ENCODE measurements around the gene STX18.

The STX18 gene

DNA sequence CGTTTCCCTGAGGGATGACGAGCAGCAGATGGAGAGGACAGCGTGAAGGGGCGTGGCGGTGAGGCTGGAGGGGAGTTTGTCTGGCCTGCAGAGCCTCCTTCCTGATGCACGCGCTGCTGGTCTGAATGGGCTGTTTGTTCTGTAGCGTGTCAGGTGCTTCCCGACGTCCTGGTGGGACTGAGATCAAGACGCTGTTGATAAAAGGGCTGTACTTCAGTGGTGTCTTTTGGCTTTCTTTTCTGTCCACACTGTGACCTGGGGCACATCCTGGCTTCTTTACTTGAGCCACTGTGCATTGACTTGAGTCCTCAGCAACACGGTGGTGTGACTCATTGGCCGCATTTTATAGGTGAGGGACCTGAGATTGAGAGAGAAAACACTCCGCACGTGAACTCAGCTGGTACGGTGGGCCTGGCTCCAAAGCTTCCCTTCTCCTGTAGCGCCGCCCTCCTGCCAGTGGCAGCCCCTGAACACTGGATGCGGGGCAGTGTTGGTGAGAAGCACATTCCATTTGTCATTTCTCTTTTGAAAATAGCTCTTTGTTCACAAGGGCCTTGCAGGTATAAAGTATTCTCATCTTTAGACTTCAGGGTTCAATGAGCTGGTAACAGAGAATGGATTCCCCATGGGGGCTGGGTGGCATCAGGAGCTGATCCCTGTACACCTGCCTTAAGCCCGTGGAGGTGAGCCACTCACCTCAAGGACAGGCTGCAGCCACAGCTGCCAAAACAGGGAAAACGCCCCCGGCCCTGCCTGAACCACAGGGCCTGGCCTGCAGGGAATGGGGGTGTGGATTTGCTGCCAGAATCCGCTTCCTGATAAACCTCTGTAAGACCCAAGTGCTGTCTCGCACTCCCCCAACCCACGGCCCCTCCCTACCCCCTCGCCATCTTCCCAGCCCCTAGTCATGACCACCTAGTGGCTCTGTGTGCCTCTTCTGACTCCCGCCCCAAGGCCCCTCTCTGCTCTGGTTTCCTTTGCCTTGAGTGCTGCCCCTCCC, 125.7 kb downstream of the STX18 start:
- no peak for DNase-seq

DNA sequence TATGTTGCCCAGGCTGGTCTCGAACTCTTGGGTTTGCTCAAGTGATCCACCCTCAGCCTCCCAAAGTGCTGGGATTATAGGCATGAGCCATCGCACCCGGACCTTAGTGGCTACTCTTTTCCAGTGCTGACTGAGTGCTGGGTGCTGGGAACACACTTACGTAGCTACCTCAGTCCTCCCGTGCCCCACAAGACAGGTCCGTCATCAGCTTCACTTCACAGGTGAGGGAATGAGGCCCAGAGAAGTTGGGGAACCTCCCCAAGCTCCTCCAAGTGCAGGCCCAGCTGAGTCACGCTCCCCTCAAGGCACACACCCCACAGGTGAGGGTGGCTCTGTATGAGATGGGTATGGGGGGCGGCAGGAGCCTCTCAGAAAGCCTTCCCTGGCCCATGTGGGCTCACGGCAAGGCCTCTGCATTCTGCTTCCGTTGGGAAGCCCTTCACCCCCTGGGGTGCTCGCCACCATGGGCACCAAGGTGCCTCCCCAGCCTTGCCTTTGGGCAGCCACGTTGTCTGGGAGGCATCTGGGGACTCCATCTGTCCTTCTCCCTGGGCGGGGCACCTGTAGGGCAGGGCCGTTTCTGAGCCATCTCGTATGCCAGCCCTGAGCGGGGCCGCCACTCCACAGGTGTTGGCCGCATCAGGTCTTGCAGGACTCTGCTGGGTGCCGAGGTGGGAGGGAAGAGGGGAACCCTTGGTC, 126.6 kb downstream of the STX18 start:
- no peak for DNase-seq

DNA sequence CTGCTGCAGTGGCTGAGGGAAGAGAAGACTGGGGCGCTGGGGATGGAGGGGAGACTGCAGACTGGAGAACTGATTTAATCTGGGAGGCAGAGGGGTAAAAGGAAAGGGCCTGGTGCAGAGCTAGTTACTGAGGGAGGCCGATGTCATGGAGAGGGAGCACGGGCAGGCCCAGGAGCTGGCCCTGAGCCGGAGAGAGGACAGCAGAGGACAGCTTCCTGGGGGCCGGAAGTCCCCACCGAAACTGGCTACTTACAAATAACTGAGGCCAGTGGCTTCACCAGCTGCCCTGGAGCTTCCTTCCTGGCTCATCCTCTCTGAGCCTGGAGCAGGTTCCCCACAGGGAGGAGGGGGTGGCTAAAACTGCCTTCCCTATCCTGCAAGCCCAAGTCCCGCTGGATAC, 128.0 kb downstream of the STX18 start:
- no peak for DNase-seq

DNA sequence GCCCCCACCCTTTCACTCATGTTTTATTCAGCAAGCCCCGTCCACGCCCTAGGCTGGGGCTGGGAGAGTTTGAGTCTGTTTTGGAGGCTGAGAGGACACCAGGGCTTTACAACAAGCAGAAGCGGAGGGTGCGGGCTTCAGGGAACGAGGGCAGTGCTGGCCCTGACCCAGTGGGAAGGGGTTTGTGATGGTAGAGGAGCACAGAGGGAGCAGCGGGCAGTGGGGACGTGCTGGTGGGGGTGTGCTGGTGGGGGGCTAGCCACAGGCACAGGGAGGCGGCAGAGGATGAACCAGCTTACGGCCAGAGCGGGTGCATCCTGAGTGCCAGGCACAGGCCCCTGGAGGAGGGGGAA, 128.5 kb downstream of the STX18 start:
- no peak for DNase-seq

DNA sequence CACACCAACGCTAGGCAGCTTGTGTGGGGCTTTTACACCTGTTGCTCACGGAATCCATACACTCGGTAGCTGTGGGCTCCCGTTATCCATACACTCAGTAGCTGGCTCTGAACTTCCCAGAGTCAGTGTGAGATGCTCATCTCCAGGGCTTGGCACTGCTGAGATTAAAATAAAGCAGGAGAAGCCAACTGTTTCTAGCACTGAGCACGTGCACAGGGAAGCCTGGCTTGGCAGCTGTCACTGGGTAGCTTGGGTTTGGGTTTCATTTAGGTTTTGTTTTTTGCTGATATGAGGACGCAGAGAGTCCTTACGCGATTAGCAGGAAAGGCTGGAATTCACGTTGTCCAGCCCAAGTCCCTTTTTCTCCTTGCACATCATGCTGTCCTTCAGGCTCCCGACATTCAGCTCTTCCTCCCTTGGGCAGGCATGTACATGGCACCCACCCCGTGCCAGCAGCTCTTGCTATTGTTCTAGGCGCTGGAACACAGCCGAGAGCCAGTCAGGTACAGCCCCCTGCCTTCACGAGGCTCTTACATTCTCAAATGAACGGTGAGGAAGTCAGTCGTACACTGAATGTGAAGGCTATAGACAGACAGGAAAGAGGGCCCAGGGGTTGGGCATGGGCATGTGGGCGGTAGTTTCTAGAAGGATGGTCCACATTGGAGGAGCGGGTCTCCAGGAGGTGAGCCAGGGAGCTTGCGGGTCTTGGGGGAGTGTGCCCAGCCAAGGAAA, 129.0 kb downstream of the STX18 start:
- DNase-seq, result no peak

DNA sequence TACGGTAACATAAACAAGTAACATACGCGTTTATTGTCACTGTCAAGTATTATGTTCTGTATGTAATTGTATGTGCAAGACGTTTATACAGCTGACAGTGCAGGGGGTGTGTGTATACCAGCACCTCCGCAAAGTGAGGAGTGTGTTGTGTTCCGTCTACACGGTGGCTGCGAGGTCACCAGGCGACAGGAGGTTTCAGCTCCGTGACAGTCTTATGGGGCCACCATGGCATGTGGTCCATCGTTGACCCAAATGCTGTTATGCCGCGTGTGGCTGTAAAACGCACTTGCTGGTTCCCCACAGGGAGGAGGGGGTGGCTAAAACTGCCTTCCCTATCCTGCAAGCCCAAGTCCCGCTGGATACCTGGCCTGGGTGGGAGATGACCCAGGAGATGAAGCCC, 129.9 kb downstream of the STX18 start:
- no peak for DNase-seq

DNA sequence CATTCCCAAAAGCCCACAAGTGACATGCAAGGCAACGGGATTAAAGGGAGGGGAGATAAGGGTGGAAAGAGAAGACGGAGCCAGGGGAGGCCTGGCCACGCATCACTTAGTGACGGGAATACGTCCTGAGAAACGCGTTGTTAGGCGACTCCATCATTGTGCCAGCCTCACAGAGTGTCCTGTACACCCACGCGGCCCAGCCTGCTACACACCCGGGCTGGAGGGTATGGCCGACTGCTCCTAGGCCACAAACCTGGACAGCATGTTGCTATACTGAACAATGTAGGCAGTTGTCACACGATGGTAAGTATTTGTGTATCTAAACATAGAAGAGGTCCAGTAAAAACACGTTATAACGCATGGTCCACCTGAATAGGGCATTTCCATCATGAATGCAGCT, 131.6 kb downstream of the STX18 start:
- no peak for DNase-seq

DNA sequence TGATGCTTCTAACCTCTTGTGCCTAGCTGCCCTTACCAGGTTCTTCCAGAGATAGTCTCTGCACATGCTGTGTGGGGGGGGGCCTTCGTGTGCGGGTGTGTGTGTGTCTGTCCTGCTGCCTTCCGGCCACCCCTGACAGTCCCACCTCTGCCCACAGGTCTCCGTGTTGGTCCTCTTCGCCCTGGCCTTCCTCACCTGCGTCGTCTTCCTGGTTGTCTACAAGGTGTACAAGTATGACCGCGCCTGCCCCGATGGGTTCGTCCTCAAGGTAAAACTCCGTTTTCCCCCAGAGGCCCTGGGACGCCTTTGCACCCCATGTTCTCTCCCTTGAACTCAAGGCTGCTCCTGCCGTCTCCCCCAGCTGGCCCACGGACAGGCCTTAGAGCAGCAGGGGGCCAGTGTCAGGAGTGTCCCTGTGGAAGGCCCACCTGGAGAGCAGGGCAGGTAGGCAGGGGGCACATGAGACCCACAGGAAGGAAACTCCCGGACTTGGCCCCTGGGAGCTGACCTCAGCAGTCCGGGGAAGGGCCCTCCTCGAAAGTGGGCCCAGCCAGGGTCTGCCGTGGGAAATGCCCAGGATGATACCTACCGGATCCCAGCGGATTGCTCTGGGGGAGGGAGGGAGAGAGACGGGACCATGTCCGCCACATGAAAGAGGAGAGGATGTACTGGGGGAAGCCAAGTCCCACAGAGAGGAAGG, 132.3 kb downstream of the STX18 start:
- no peak for DNase-seq

DNA sequence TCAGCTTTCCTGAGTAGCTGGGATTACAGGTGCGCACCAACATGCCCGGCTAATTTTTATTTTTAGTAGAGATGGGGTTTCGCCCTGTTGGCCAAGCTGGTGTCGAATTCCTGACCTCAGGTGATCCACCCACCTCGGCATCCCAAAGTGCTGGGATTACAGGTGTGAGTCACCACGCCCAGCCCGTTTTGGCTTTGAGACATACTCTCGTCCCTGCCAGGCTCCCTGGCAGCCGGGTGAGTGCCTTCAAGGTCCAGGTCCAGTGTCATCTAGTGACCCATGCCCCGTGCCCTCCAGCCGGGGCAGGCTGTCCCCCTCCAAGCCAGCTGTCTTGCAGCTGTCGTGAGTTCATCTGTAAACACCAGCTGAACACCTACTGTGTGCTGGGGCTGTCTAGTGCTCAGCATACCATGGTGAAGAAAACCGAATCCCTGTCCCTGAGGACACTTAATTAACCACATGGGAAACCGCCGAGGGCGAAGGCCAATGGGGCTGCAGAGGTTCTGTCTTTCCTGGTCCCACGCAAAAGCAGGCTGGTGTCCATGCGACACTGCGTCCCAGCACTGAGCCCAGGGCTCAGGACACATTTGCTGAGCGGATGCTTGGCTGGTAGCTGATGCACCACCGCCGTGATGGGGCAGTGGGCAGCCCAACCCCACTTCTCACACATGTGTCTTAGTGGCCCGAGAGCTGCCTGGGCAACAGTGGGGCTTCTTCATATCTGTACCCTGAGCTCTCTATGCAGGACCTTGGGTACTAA, 133.1 kb downstream of the STX18 start:
- DNase-seq, result no peak

DNA sequence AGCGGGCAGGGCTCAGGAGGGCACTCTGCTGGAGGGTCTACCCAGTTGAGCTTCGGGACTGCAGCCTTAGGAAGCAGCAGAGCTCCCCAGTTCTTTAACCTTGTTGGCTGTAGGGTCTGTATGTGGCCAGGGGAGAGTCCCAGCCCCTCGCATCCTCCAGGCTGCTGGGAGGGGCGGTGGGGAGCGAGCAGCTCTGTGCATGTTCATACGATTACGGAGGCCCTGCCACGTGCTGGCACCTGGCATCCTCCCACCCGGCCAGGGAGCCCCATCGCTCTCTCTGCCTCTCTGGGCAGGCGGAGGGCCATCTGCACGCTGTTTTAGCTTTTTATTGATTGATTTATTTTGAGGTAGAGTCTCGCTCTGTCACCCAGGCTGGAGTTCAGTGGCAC, 133.7 kb downstream of the STX18 start:
- no peak for DNase-seq

DNA sequence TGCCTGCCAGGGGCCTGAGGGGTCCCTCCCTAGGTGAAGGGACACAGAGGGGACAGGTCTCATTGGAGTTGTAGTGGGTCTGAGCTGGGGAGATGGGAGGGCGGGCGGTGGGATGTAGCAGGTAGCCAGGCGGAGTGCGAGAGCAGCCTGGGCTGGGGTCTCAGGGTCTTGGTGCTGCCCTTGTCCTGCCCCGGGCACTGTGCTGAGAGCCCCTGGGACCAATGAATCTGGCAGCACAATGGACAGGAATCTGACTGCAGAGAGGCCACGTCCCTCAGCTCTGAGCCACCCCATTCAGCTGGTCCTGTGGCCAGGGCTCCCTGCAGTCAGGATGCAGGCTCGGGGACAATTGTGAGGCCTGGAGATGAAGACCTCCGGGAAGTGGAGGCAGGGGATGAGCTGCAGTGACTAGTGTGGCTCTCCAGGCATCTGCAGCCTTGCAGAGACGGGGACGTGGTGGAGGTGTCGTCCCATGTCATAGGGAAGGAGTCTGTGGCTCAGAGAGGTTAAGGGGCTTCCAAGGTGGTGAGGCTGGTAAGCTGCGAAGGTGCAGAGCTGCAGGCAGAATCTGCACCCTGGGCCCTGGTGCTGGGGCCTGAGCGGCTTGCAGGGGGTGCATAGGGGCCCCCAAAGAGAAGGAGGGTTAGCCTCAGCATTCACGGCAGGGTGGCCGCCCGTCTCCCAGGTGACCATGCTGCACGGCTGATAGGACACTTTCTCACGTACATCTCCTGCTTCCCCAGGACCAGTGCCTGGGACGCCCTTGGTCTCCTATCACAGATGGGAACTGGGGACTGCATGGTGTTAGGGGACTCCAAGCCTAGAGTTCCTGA, 134.3 kb downstream of the STX18 start:
- DNase-seq, result no peak

DNA sequence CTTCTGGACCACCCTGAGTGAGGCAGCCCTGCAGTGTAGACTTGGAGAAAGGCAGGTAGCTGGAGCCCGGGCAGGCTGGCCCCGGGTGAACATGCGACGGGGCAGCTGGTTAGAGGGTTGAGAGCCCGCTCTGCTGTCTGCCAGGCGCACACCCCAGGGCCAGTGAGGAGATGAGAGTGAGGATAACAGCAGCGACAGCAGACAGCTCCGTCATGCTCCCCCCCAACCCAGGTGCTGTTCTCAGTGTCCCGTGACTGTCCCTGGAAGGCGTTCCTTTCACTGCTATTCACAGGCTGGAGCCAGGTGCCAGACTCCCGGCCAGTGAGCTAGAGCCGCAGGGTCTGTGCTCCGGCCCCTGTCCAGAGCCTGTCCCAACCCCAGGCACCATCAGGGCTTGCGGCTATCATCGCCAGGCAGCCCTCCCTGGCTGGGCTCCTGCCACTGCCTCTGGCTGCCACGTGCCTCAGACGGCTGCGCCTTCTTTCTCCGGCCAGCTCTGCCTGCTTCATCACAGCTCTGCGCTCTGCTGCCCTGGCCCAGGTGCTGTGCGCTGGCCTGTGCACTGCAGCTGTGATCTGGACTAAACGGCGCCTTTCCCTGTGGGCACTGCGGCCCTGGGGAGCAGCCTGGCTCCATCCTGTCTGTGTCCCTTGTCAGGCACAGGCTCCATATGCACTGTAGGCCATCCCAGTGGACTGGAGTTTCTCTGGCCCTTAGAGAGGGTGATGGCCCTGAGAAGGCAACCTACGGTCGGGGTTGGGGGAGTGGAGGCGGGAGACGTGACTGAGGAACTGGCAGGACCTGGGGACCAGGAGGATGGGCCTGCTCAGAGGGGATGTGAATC, 135.2 kb downstream of the STX18 start:
- no peak for DNase-seq

DNA sequence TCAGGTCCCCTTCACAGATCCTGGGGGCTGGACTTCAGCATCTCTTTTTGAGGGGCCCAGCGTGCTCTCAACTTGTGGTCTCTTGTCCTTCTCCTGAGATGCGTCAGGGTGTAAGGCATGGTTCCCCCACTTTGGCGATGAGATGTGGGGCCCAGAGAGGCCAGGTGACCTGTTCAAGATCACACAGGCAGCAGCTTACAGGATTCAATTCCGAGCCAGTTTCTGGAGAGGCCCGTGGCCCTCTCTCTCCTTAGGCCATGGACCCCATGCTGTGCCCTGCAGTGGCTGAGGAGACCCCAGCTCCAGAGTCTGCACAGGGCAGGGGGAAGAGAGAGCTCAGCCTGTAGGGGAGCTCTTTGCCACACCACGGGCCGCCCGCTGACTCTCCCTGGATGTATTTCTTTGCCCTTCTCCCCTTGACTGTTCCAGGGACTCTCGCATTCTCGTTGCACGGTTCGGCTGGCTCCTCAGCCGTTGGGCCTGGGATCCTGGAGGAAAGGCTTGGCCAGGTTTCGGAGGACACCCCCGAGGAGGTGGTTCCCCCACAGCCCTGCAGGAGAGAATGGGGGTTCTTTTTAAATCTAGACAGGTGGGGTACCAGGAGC, 136.4 kb downstream of the STX18 start:
- no peak for DNase-seq

DNA sequence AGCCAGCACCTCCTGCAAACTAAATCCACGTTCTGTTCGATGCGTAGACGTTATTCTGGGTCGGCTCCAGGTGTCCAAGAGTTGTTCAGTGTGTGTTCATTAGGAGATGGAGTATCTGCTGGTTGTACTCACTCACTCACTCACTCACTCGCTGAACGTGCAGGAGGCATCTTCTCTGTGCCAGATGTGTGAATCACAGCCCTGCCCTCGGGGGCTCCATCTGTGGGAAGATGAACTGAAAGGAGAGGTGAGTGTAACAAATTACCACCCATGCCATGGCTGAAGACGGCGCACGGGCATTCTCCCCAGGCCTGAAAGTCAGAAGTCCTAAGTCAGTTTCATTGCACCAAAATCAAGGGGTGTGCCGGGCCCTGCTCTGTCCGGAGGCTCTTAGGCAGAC, 138.9 kb downstream of the STX18 start:
- no peak for DNase-seq

DNA sequence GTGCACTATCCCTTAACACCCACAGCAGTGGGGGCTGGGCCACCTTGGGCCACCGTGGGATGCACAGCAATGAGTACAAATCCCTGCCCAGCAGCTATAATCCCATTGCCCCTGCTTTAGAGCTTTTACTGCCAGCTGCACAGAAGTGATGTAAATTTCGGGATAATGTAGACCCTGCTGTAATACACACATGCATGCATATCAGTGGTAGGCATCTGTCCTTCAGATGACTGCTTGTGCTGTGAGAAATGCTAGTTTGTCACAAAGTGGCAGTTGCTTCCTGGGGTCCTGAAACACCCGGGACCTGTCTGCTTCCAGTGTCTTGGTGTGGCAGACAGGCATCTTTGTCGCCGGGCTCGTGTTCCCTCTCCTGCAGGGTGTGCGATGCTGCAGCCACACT, 140.8 kb downstream of the STX18 start:
- DNase-seq, result no peak

DNA sequence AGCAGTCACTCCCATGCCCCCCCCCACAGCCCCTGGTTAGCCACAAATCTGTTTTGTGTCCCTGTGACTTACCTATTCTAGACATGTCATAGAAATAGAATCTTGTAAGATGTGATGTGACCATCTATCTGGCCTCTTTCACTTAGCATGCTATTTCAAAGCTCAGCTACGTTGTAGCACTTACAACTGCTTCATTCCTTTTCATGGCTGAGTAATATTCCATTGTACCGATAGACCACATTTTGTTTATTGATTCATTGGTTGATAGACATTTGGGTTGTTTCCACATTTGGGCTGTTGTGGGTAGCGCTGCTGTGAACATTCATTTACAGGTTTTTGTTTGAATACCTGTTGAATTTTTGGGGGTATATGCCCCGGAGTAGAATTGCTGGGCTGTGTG, 143.4 kb downstream of the STX18 start:
- no peak for DNase-seq

DNA sequence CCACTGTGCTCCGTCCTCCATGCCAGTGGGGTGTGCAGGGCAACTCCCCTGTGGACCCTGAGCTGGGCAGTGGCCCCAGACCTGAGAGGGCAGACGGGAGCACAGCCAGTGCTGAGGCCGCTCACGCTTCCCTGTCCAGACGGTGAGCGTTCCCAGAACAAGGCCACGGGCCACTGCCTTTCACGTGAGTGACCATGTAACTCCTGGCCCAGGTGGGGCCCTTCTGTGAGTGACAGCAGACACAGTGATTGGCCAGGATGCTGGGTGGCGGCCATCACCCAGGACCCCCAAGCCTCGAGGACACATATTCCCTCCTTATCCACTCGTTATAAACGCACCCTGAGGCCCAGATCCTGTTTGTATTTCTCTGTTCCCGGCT, 144.4 kb downstream of the STX18 start:
- DNase-seq, result no peak

DNA sequence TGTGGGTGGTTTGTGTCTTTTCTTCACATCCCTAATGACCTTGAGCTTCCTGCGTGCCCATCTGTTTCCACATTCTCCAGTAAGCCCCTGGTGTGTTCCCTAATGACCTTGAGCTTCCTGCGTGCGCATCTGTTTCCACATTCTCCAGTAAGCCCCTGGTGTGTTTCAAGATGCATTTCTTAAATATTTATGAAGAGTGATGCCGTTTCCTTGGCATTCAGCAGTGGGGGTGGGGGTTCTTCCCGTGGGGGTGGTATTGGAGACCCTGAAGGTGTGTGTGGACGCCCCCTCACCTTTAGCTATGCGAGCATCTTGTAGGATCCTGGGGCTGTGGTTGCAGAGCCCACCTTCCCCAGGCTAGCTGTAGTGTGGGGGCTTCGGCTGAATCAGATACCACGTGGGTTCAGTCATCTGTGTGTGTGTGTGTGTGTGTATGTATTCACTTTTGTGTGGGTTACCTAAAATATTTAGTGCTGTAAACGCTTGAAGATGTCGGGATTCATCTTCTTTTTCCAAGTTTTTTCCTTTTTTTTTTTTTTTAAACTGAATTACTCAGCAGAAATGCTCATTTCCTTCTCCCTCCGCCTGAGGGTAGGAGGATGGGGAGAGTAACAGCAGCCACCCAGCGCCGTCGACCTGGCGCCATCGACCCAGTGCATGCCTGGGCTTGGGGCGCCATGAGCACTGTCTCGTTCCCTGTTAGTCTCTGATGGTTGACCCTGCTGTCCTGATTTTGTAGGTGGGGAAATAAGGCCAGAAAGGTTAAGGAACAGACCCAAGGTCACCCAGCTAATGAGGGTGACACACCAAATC, 145.0 kb downstream of the STX18 start:
- DNase-seq, result no peak

Measured in activated T-cell treated with anti-CD3 and anti-CD28 coated beads for 4 hours (primary cell).